GM12878 (cell line): ENCODE measurements around the gene RTF2. TPM values are rescaled to one million over a fixed set of nuclear protein-coding genes. Genes with fewer than 3 reads are reported as not detected.
A peak's percentile ranks its signal among the peaks of the same experiment; 100 is the strongest.

ENCODE experiments used
- ATAC-seq: fragments of 200-7000 bp; cut with Tn5 transposase; 3 replicates; pipeline ENCODE4 v1.9.1; 2020; ENCODE audit warnings: mild to moderate bottlenecking, moderate library complexity
- BruUV-seq: library from RNA; stranded (reverse); fragments of 400-500 nt; replicated peaks from 2 replicates; lab custom pipeline; 2021; lab: Mats Ljungman, UMichigan
- CTCF ChIA-PET: fragments of 300-600 bp; sonication (Branson Sonifier 250); formaldehyde crosslinking; extraction: SDS; loops from one replicate; lab custom pipeline; 2021; ENCODE audit warnings: inconsistent platforms; lab: Yijun Ruan, JAX
- POLR2A ChIA-PET: fragments of 350-600 bp; formaldehyde crosslinking; extraction: SDS; loops from one replicate; lab custom pipeline; 2021; ENCODE audit warnings: inconsistent platforms; lab: Charles Lee
- RAD21 ChIA-PET: fragments of 300-600 bp; sonication (Branson Sonifier 250); formaldehyde crosslinking; loops from one replicate; lab custom pipeline; 2023; ENCODE audit warnings: antibody characterized with exemption; ENCODE audit not compliant: unreplicated experiment; lab: Charles Lee
- SMC1A ChIA-PET: fragments of 300-600 bp; sonication (Branson Sonifier 250); formaldehyde crosslinking; loops from one replicate; lab custom pipeline; 2023; ENCODE audit not compliant: unreplicated experiment, uncharacterized antibody; lab: Charles Lee
- DNase-seq: peaks from one replicate; pipeline ENCODE4 v3.0.0-alpha.2; 2011; ENCODE audit warnings: low read depth, low spot score
- FAIRE-seq: peaks from 3 replicates; lab custom pipeline; 2011; peaks lifted over from hg19 to GRCh38; lab: Jason Lieb, UNC
- H2AFZ ChIP-seq: 2 replicates; pipeline ENCODE4 v1.6.0; 2011; ENCODE audit warnings: low read depth, low read length, control low read depth; ENCODE audit not compliant: control insufficient read depth
- H3K27ac ChIP-seq: 2 replicates; pipeline ENCODE4 v1.5.1; 2011; ENCODE audit warnings: control low read depth; ENCODE audit not compliant: control insufficient read depth, insufficient read depth
- H3K27me3 ChIP-seq, 2 experiments: replicated peaks in 1 of 2; 2 replicates each; pipeline versions ENCODE4 v1.6.0 to v1.6.1; 2011; ENCODE audit warnings: low read length in 1 of 2; ENCODE audit not compliant: control insufficient read depth in 2 of 2, insufficient read depth in 2 of 2
- H3K36me3 ChIP-seq, 2 experiments: 2 replicates each; pipeline ENCODE4 v1.5.1; 2011; ENCODE audit warnings: low read length in 1 of 2; ENCODE audit not compliant: control insufficient read depth in 2 of 2, insufficient read depth in 2 of 2
- H3K4me1 ChIP-seq: 2 replicates; pipeline ENCODE4 v1.6.1; 2011; ENCODE audit warnings: mild to moderate bottlenecking, low read length, moderate library complexity, mixed read lengths; ENCODE audit not compliant: control insufficient read depth, insufficient read depth
- H3K4me2 ChIP-seq: 2 replicates; pipeline ENCODE4 v1.6.0; 2011; ENCODE audit warnings: control low read depth; ENCODE audit not compliant: control insufficient read depth, insufficient read depth
- H3K4me3 ChIP-seq: fragments of 200-600 bp; sonication (generic); 2 replicates; pipeline ENCODE4 v1.5.1; 2016
- H3K79me2 ChIP-seq: 2 replicates; pipeline ENCODE4 v1.6.0; 2011; ENCODE audit warnings: low read length; ENCODE audit not compliant: control insufficient read depth, insufficient read depth
- H3K9ac ChIP-seq: 2 replicates; pipeline ENCODE4 v1.8.0; 2011; ENCODE audit warnings: low read length, control low read depth, mixed read lengths; ENCODE audit not compliant: control insufficient read depth, insufficient read depth
- H3K9me3 ChIP-seq: replicated peaks from 3 replicates; pipeline ENCODE4 v1.5.1; 2011; ENCODE audit warnings: mild to moderate bottlenecking, low read length; ENCODE audit not compliant: control insufficient read depth, insufficient read depth
- H4K20me1 ChIP-seq: 2 replicates; pipeline ENCODE4 v1.6.0; 2011; ENCODE audit not compliant: control insufficient read depth, insufficient read depth
- EGR1 ChIP-seq, 2 experiments: IDR thresholded peaks; 1 replicate in 1 of 2; 2 replicates in 1 of 2; pipeline ENCODE4 v1.6.1; 2011 to 2012; ENCODE audit warnings: low read depth in 2 of 2, low read length in 2 of 2, borderline replicate concordance in 1 of 2, mild to moderate bottlenecking in 1 of 2, moderate library complexity in 1 of 2
- PML ChIP-seq: IDR thresholded peaks from 2 replicates; pipeline ENCODE4 v1.6.1; 2012; ENCODE audit warnings: low read length, inconsistent platforms
- RAD21 ChIP-seq: IDR thresholded peaks from 2 replicates; pipeline ENCODE4 v1.6.1; 2011; ENCODE audit warnings: mild to moderate bottlenecking, low read depth, low read length, moderate library complexity; ENCODE audit not compliant: insufficient read depth
- SMC3 ChIP-seq: IDR thresholded peaks from 2 replicates; pipeline ENCODE4 v1.6.1; 2011; ENCODE audit warnings: low read length, improper control_type of control experiment, borderline replicate concordance
- WGBS: methylation state at CpG from one replicate; pipeline ENCODE4 v1.1.6; 2016; ENCODE audit warnings: low lambda C conversion rate; ENCODE audit not compliant: insufficient replicate concordance, insufficient coverage; ENCODE audit errors: missing lambda C conversion rate; 5-methylcytosine and 5-hydroxymethylcytosine counted together
- in situ Hi-C: fragments of 300-500 bp; cut with MboI; formaldehyde crosslinking; loops from 9 replicates; pipeline ENCODE4 v1.14.3; 2018; ENCODE audit warnings: mixed read lengths
- intact Hi-C: fragments of 100-400 bp; cut with micrococcal nuclease; formaldehyde crosslinking; loops from one replicate; pipeline ENCODE4 v1.14.2; 2022; ENCODE audit not compliant: unreplicated experiment
- polyA plus RNA-seq, 11 experiments: library from polyadenylated mRNA; depleted of rRNA in 4 of 11; unstranded in 6 of 11; stranded (reverse) in 5 of 11; fragments of >200 nt; fragmentation: Nextera tagmentation in 4 of 11; fragmentation: Illumina TruSeq in 1 of 11; extraction: Ambion mirVana in 4 of 11; extraction: Trizol in 1 of 11; gene quantifications; 1 replicate in 1 of 11; 2 replicates in 10 of 11; pipeline versions ENCODE4 v1.2.1 to v1.2.3, GENCODE V29; 2011 to 2016; ENCODE audit warnings: inconsistent platforms in 2 of 11, missing spikeins in 2 of 11, low read depth in 1 of 11
- total RNA-seq, 4 experiments: library from RNA; depleted of rRNA in 3 of 4; stranded (reverse); fragments of >200 nt in 3 of 4; fragmentation: Illumina TruSeq in 1 of 4; extraction: Trizol in 1 of 4; gene quantifications; 2 replicates each; pipeline versions ENCODE4 v1.2.1 to v1.2.3, GENCODE V29; 2013 to 2021
- TF ChIP-seq, protein P1 (sequence below), 3 experiments: IDR thresholded peaks in 2 of 3; conservative IDR thresholded peaks in 1 of 3; 2 replicates each; pipeline ENCODE4 v1.5.1; 2011; ENCODE audit warnings: low read depth in 3 of 3, low read length in 3 of 3, mild to moderate bottlenecking in 3 of 3, control low read depth in 2 of 3, moderate library complexity in 2 of 3, inconsistent platforms in 1 of 3, mixed read lengths in 1 of 3; ENCODE audit not compliant: control insufficient read depth in 2 of 3, insufficient read depth in 1 of 3; ENCODE audit errors: extremely low read depth in 1 of 3

RTF2 gene
- total and polyA plus RNA-seq, 10 of the 15 experiments (the other 5 are each of a cell fraction or from before 2014, with no cell fraction given): 66.2 to 133 (median 82.9) TPM

DNA sequence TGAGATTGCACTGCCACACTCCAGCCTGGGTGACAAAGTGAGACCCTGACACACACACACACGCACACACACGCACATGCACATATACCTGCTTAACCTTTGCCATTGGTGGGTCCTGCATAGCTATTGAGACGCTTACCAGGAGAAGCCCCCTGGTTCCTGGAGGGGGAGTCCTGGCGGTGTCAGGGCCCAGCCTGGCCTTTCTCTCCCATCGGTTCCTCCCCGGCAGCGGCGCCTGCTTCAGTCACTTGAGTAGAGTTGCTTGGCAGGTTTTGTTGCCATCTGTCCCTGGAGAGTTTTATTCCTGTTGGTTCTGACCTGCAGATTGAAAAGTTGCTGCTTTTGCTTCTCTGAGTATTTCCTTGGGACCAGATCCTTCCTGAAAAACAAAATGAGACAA lies 35.5 kb downstream of the RTF2 start:
- ChIA-PET RAD21 (no interaction called here), CTCF (interaction anchor here (3.7 kb wide), 1 partner anchor 109 kb away, joined by 12 read pairs; no protein-coding TSS in a partner anchor), SMC1A (no interaction called here), POLR2A (no interaction called here)
- BruUV-seq: no TSS peak
- no peak overlapping the region for H3K9ac ChIP-seq
- intact Hi-C loops (no loop called here), in situ Hi-C loops (no loop called here)
- WGBS: 100% methylated on average over 8 of the region's 8 CpGs
- FAIRE-seq: no peak
- ATAC-seq: no peak
- no peak overlapping the region for H3K4me2 ChIP-seq
- H3K9me3 ChIP-seq: no peaks in the 10 kb centered on the region
- H3K27ac ChIP-seq: no peak overlapping the region
- peaks cover 0 to 2% of the 10 kb centered on the region in 2 experiments; a peak in 1 of 4 replicates for H3K36me3 ChIP-seq
- DNase-seq: no peak
- no peak for TF ChIP-seq EGR1 (IDR thresholded peaks at IDR 0.05; ENCODE audit: borderline replicate concordance in 1 of 2, low read depth in 2 of 2, low read length in 2 of 2)
- H3K4me3 ChIP-seq: no peak overlapping the region
- no peaks in the 10 kb centered on the region for H3K4me1 ChIP-seq
- H2AFZ ChIP-seq: no peak overlapping the region
- H3K27me3 ChIP-seq: no peaks in the 10 kb centered on the region
- no peaks in the 10 kb centered on the region for H4K20me1 ChIP-seq
- no peaks in the 10 kb centered on the region for H3K79me2 ChIP-seq

DNA sequence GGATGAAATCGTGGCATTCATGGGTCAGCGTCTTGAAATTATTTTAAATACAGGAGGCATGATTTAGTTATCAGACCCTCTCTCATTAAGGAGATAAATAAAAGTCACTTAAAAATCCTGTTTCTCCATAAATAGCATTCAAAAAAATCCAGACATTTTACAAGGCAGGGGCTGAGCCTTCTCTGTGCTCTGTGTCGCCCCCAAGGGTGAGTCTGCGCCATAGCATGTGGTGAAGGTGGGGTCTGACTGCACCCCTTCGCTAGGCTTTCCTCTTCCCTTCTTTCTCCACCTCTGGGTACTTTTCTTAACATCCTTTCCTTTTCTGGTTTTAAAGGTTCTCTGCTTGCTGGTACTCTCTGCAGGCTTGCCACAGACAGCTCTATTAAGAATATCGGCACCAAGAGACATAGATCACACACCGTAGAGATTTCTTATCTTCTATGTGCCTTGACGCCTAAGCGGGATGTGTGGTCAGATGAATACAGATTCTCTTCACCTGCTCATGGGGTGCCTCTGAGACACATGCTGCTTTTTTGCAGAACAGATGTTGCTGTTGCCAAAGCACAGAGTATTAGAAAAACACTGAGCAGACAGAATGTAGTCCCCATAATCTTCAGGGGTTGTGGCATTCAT lies 36.1 kb downstream of the RTF2 start:
- H3K36me3 ChIP-seq: peaks cover 0 to 2% of the 10 kb centered on the region in 2 experiments; a peak in 1 of 4 replicates
- H3K4me1 ChIP-seq: no peaks in the 10 kb centered on the region
- H3K4me3 ChIP-seq: no peak overlapping the region
- BruUV-seq: no TSS peak
- intact Hi-C loops (no loop called here), in situ Hi-C loops (no loop called here)
- H2AFZ ChIP-seq: no peak overlapping the region
- ChIA-PET CTCF (interaction anchor here (3.7 kb wide), 1 partner anchor 109 kb away, joined by 12 read pairs; no protein-coding TSS in a partner anchor), RAD21 (no interaction called here), POLR2A (no interaction called here), SMC1A (interaction anchor here (1.4 kb wide), 1 partner anchor 106 kb away, joined by 3 read pairs; no protein-coding TSS in a partner anchor)
- DNase-seq: no peak
- WGBS: 85% methylated on average over 9 of the region's 9 CpGs
- no peak overlapping the region for H3K27ac ChIP-seq
- H3K27me3 ChIP-seq: no peaks in the 10 kb centered on the region
- H3K4me2 ChIP-seq: no peak overlapping the region
- no peak overlapping the region for H3K9ac ChIP-seq
- peak; percentile 66 for ATAC-seq
- H4K20me1 ChIP-seq: no peaks in the 10 kb centered on the region
- TF ChIP-seq, protein P1, sequence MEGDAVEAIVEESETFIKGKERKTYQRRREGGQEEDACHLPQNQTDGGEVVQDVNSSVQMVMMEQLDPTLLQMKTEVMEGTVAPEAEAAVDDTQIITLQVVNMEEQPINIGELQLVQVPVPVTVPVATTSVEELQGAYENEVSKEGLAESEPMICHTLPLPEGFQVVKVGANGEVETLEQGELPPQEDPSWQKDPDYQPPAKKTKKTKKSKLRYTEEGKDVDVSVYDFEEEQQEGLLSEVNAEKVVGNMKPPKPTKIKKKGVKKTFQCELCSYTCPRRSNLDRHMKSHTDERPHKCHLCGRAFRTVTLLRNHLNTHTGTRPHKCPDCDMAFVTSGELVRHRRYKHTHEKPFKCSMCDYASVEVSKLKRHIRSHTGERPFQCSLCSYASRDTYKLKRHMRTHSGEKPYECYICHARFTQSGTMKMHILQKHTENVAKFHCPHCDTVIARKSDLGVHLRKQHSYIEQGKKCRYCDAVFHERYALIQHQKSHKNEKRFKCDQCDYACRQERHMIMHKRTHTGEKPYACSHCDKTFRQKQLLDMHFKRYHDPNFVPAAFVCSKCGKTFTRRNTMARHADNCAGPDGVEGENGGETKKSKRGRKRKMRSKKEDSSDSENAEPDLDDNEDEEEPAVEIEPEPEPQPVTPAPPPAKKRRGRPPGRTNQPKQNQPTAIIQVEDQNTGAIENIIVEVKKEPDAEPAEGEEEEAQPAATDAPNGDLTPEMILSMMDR (IDR thresholded peaks at IDR 0.05 in 2 of 3, conservative IDR thresholded peaks at IDR 0.05 in 1 of 3; ENCODE audit: control insufficient read depth in 2 of 3, extremely low read depth in 1 of 3, insufficient read depth in 1 of 3, low read depth in 3 of 3, low read length in 3 of 3): peak; percentile 25 to 53 (median 52); a peak in 4 of 6 replicates
- 0 out of 2 replicates have a peak, but pooled peaks have one; percentile 18 for TF ChIP-seq RAD21
- TF ChIP-seq SMC3: peak; percentile 22; the same call in 1 of the 2 replicates
- TF ChIP-seq PML: no peak
- H3K79me2 ChIP-seq: no peaks in the 10 kb centered on the region
- no peak for FAIRE-seq
- no peaks in the 10 kb centered on the region for H3K9me3 ChIP-seq
